Activated CD8-positive, alpha-beta T cell treated with anti-CD3 and anti-CD28 coated beads for 36 hours (primary cell): ENCODE measurements around the gene ELMOD3. TPM values are rescaled to one million over a fixed set of nuclear protein-coding genes. Genes with fewer than 3 reads are reported as not detected.

Experiments
- ATAC-seq: fragments of 200-7000 bp; cut with Tn5 transposase; one replicate; pipeline ENCODE4 v1.10.0; 2021; ENCODE audit warnings: mild to moderate bottlenecking, moderate library complexity
- CTCF ChIA-PET: fragments of 350-600 bp; sonication (Branson Sonifier 250); formaldehyde crosslinking; loops from one replicate; lab custom pipeline; 2021; ENCODE audit warnings: antibody characterized with exemption; lab: Charles Lee
- POLR2A ChIA-PET: fragments of 350-600 bp; sonication (Branson Sonifier 250); formaldehyde crosslinking; loops from one replicate; lab custom pipeline; 2021; ENCODE audit warnings: antibody characterized with exemption; lab: Charles Lee
- DNase-seq: peaks from one replicate; pipeline ENCODE4 v3.0.0-alpha.2; 2020
- H3K27ac Mint-ChIP-seq: one replicate; pipeline ENCODE4 v1.8.0; 2021; ENCODE audit warnings: mild to moderate bottlenecking, mixed read lengths
- H3K27me3 Mint-ChIP-seq: one replicate; pipeline ENCODE4 v1.8.0; 2021; ENCODE audit warnings: mixed read lengths
- H3K36me3 Mint-ChIP-seq: one replicate; pipeline ENCODE4 v1.8.0; 2021; ENCODE audit warnings: low read depth, mixed read lengths
- H3K4me1 Mint-ChIP-seq: one replicate; pipeline ENCODE4 v1.8.0; 2021; ENCODE audit warnings: low read depth, mixed read lengths
- H3K4me3 Mint-ChIP-seq: one replicate; pipeline ENCODE4 v1.8.0; 2021; ENCODE audit warnings: mild to moderate bottlenecking, moderate library complexity, mixed read lengths
- H3K9me3 Mint-ChIP-seq: one replicate; pipeline ENCODE4 v1.8.0; 2021; ENCODE audit warnings: mixed read lengths
- intact Hi-C: fragments of 100-400 bp; cut with micrococcal nuclease; formaldehyde crosslinking; loops from one replicate; pipeline ENCODE4 v1.10.0; 2022
- total RNA-seq, 2 experiments: library from RNA; stranded (reverse); gene quantifications; one replicate each; pipeline ENCODE4 v1.2.3, GENCODE V29; 2021
- TF ChIP-seq, protein P1 (sequence below): fragments of 200-600 bp; IDR thresholded peaks from one replicate; pipeline ENCODE4 v1.8.0; 2022; ENCODE audit warnings: antibody characterized with exemption, mild to moderate bottlenecking

ELMOD3 gene
- total RNA-seq, 2 experiments from 2014 or later: 11.8 to 13.0 TPM

DNA sequence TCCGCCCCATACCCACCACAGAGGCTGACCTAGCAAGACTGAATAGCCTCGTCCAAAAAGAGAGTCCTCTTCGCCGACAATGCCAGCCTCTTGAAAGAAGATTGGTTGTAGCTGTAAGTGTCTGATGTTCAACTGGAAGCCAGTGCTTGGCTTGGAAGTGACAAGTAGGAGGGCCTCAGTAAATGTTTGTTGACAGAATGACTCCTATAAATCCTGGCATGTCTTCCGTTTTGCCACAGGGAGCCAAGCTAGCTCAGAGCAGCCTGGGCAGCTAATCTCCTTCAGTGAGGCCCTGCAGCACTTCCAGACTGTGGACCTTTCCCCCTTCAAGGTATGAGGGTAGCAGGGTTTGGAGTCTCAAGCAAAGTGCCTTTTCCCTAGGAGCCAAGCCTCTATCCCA lies 14.9 kb downstream of the ELMOD3 start:
- ATAC-seq (no peak), DNase-seq (no peak)
- Mint-ChIP-seq H3K9me3 (no peaks in the 10 kb centered on the region), H3K36me3 (peaks cover 5% of the 10 kb centered on the region), H3K4me1 (no peaks in the 10 kb centered on the region), H3K27ac (no peak overlapping the region), H3K27me3 (no peaks in the 10 kb centered on the region), H3K4me3 (no peak overlapping the region)
- CTCF ChIA-PET: interaction anchor here (1.1 to 2.6 kb wide), 3 partner anchors 14 to 23 kb away, joined by 3 to 11 read pairs (median 7); partner anchors contain the start of genes ELMOD3 and RETSAT
- TF ChIP-seq, protein P1, sequence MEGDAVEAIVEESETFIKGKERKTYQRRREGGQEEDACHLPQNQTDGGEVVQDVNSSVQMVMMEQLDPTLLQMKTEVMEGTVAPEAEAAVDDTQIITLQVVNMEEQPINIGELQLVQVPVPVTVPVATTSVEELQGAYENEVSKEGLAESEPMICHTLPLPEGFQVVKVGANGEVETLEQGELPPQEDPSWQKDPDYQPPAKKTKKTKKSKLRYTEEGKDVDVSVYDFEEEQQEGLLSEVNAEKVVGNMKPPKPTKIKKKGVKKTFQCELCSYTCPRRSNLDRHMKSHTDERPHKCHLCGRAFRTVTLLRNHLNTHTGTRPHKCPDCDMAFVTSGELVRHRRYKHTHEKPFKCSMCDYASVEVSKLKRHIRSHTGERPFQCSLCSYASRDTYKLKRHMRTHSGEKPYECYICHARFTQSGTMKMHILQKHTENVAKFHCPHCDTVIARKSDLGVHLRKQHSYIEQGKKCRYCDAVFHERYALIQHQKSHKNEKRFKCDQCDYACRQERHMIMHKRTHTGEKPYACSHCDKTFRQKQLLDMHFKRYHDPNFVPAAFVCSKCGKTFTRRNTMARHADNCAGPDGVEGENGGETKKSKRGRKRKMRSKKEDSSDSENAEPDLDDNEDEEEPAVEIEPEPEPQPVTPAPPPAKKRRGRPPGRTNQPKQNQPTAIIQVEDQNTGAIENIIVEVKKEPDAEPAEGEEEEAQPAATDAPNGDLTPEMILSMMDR: no peak
- POLR2A ChIA-PET: interaction anchor here (1.1 to 1.4 kb wide), 2 partner anchors 15 to 25 kb away, joined by 3 to 6 read pairs; partner anchors contain the start of genes ELMOD3 and RETSAT
- intact Hi-C loops: no loop called here

DNA sequence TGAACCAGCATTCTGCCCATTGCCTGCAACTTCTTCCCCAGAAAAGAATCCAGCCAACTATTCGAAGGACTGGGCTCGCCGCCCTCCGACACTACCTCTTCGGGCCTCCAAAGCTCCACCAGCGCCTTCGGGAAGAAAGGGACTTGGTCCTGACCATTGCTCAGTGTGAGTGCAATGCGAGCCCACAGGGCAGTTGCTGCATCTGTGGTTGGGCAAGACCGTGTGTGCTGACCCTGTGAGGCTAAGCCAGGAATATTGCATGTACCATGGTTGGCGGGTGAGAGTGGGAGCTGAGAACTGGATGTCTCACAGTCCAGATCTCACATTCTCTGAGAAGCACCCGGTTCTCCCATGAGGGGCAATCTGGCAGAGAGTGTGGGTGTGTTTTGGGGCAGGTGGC lies 16.5 kb downstream of the ELMOD3 start:
- H3K9me3 Mint-ChIP-seq: no peaks in the 10 kb centered on the region
- intact Hi-C loops: no loop called here
- POLR2A ChIA-PET: interaction anchor here (0.9 to 1.5 kb wide), 2 partner anchors 31 to 175 kb away, joined by 3 to 4 read pairs; no protein-coding TSS in a partner anchor
- H3K4me3 Mint-ChIP-seq: no peak overlapping the region
- peaks cover 5% of the 10 kb centered on the region for H3K36me3 Mint-ChIP-seq
- TF ChIP-seq, protein P1: no peak
- H3K27ac Mint-ChIP-seq: no peak overlapping the region
- CTCF ChIA-PET: interaction anchor here (1.4 to 2.6 kb wide), 3 partner anchors 16 to 21 kb away, joined by 3 to 11 read pairs (median 7); partner anchors contain the start of genes ELMOD3 and RETSAT
- no peaks in the 10 kb centered on the region for H3K4me1 Mint-ChIP-seq
- DNase-seq: no peak
- no peak for ATAC-seq
- H3K27me3 Mint-ChIP-seq: no peaks in the 10 kb centered on the region

DNA sequence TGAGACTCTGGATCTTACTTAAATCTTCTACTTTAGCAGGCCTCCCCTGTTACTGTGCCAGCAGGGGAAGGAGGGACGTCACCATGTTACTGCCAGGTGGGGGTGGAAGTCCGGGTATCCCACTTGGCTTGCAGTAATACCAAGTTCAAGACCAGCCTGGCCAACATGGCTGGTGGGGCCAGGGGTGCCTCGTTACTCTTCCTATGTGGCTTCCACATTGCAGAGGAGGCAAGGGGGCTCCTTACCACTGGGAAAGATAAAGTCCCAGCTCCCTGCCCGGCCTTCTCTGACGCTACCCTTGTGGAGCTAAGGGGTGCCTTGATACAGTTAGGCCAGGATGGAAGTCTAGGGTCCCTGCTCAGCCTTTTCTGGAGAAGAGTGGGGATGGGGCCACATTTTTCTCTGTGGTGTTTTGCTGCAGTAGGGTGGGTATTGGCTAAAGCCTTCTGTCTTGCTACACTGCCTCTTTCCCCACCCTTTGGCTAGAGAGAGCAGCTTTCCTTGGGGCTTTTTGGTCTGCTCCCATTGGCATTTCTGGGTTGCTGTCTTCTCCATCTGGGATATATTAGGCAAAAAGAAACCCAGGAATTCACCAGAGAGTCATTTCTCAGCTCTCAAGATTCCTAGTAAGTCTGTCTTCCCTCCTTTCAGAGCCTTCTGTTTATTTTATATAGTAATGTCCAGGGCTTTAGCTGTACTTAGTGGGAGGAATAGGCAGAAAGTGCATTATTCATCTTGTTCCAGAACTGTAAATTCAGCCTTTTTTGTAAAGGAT lies 21.9 kb downstream of the ELMOD3 start:
- intact Hi-C loops: no loop called here
- Mint-ChIP-seq H3K9me3 (peaks cover 5% of the 10 kb centered on the region), H3K27me3 (no peaks in the 10 kb centered on the region), H3K4me1 (no peaks in the 10 kb centered on the region), H3K36me3 (peaks cover 36% of the 10 kb centered on the region), H3K4me3 (no peak overlapping the region), H3K27ac (no peak overlapping the region)
- DNase-seq (no peak), ATAC-seq (no peak)
- ChIA-PET POLR2A (interaction anchor here (1.3 kb wide), 1 partner anchor 169 kb away, joined by 3 read pairs; no protein-coding TSS in a partner anchor), CTCF (interaction anchor here (1.2 kb wide), 1 partner anchor 261 kb away, joined by 3 read pairs; no protein-coding TSS in a partner anchor)
- TF ChIP-seq, protein P1: no peak

DNA sequence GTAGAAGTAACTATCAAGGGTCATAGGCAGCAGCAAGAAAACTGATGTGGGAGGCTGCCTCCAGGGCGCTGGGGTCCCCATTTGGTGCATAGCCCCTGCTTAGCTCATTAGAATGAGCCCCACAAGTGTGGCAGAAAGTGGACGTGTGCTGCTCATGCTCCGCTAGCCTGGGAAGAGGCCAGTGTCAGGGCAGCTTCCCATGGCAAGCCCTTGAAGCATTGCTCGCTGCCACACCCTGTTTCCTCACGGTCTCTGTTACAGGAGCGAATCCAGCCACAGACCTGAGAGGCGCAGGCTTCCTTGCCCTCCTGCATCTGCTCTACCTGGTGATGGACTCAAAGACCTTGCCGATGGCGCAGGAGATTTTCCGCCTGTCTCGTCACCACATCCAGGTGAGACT lies 22.5 kb downstream of the ELMOD3 start:
- Mint-ChIP-seq H3K9me3 (peaks cover 5% of the 10 kb centered on the region), H3K4me1 (no peaks in the 10 kb centered on the region), H3K36me3 (peaks cover 38% of the 10 kb centered on the region), H3K27ac (no peak overlapping the region), H3K27me3 (no peaks in the 10 kb centered on the region), H3K4me3 (no peak overlapping the region)
- ChIA-PET POLR2A (interaction anchor here (1.3 kb wide), 1 partner anchor 169 kb away, joined by 3 read pairs; no protein-coding TSS in a partner anchor), CTCF (interaction anchor here (1.2 kb wide), 1 partner anchor 260 kb away, joined by 3 read pairs; no protein-coding TSS in a partner anchor)
- intact Hi-C loops: no loop called here
- TF ChIP-seq, protein P1: no peak
- DNase-seq: no peak
- ATAC-seq: no peak

DNA sequence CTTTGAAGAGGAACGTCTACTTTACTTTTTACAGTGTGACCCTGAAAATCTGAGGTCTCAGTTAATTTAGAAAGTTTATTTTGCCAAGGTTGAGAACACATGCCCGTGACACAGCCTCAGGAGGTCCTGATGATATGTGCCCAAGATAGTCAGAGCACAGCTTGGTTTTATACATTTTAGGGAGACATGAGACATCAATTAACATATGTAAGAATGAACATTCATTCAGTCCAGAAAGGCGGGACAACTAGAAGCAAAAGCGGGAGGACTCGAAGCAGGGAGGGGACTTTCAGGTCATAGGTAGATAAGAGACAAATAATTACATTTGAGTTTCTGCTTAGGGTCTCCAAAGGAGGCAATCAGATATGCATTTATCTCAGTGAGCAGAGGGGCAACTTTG lies 23.7 kb downstream of the ELMOD3 start:
- Mint-ChIP-seq H3K9me3 (peaks cover 5% of the 10 kb centered on the region), H3K4me1 (no peaks in the 10 kb centered on the region), H3K4me3 (no peak overlapping the region), H3K27me3 (no peaks in the 10 kb centered on the region), H3K27ac (no peak overlapping the region), H3K36me3 (peaks cover 37% of the 10 kb centered on the region)
- POLR2A ChIA-PET: no interaction called here
- ATAC-seq: no peak
- no peak for DNase-seq
- intact Hi-C loops: no loop called here
- TF ChIP-seq, protein P1: no peak
- CTCF ChIA-PET: no interaction called here
